ENCODE data around the gene SOCS3.

Gene SOCS3

GRCh38 chr17:78366109-78366848, 6.4 kb upstream of the SOCS3 start:
- peak; percentile 70 for DNase-seq

GRCh38 chr17:78365561-78366108, 5.8 kb upstream of the SOCS3 start:
- no peak for DNase-seq

GRCh38 chr17:78364436-78365281, 4.8 kb upstream of the SOCS3 start:
- no peak for DNase-seq

GRCh38 chr17:78362671-78363070, 2.8 kb upstream of the SOCS3 start:
- DNase-seq = no peak

GRCh38 chr17:78362232-78362631, 2.4 kb upstream of the SOCS3 start:
- DNase-seq = no peak

DNA sequence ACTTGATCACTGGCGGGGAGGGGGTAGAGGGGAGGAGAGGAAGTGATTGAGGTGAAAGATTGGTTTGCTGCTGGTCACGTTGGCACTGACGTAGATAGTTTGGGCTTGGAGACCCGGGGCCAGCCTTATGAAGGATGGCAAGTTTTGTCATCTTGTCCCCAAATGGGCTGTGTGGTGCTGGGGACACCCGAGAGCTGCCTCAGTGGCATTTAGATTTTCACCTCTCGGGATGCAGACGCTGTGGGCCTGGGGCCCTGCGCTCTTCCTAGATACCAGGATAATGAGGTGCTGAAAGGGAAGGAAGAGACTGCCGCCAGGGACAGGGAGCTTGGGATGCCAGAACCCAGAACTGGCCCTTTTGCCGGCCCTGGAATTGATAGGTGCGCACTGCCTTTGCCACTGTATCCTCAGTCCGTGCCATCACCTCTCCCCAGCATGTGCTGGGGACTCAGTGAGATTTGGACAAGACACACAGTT, 1.4 kb upstream of the SOCS3 start:
- peak; percentile 48 for DNase-seq

DNA sequence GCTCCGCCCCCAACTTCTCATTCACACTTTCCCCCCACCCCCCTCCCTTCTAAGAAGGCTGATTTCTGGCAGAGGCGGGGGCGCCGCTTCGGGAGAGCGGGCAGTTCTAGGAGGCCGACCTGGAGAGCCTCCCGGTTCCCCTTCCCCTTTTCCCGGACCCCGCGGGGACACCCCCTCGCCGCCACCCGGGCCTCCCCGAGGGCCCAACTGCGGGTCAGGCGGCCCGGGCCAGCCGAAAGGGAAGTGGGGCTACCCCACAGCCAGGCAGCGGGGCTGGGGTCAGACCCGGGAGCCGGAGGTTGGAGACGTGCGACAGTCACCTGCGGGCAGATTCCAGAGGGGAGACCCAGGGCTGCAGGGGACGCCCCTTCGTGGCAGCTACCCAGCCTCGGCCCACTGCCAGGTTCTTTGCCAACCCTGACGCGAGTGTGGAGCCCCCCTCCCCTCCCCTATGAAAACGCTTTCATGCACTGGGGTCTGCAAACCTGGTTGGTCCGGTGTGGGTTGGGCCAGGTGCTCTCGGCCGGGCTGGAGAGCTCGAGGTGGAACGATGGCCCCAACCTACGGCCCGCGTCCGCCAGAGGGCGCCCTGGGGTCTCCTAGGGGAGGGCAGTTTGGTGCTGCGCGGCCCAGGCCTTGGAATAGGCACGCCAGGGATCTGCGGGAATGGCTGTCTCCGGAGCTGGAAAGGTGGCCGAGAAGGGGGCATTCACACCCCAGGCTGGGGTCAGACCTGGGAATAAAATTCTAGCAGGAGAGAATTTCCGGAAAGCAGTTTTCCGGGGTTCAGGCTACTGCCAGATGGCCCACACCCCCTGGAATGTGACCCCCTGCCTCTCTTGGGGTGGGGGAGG, 721 bp upstream of the SOCS3 start:
- peak; percentile 97 for DNase-seq

DNA sequence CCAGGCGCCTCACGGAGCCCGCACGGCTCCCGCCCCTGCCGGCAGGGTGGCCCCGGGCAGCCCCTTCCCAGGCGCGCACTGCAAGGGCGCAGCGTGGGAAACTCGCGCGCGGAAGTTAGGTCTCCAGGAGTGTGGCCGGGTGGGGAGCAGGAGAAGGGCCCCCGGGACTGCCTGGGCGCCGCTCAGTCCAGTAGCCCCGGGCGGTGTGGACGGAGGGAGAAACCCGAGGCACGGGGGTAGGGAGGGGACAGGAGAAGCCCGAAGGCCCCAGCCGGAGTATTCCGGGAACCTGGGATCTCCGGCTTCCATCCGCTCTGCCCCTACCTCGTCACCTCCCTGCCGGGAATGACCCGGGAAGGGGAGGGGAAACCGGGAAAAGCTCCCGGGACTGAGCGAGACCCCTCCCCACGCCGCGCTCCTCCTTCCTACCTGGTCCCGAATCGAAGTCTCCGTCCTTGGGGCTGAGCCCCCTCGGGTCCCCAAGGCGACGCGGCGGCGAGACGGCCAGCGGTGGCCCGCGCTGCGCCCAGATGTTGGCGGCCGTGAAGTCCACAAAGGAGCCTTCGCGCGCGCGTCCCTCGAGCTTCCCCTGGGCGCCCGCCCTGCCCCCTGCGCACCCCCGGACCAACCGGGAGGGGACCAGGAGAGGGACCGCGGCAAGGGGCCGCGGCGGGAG, 418 bp downstream of the SOCS3 start:
- DNase-seq = peak; percentile 78

GRCh38 chr17:78358538-78359320, 1.1 kb downstream of the SOCS3 start:
- DNase-seq = peak; percentile 62

- no peak for DNase-seq
Measured at GRCh38 chr17:78357672-78358537, 2.0 kb downstream of the SOCS3 start.

DNA sequence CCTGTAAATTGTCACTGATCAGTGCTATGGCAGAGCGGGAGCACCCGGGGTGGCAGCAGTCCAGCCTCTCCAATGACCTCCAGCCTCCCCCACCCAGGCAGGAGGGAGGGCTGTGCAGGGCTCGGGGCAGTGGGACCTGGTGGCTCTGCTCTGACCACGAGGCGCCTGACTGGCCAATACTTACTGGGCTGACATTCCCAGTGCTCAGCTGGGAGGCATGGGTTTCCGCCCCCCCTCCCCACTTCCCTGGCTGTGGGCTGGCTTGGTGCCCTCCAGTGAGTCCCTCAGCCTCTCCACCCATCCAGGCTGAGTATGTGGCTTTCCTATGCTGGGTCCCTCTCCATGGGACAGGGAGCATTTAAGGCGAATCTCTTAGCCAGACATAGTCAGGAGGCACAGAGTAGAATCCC, 2.7 kb downstream of the SOCS3 start:
- no peak for DNase-seq

- DNase-seq = peak; percentile 38
Measured at GRCh38 chr17:78356101-78356713, 3.7 kb downstream of the SOCS3 start.

DNA sequence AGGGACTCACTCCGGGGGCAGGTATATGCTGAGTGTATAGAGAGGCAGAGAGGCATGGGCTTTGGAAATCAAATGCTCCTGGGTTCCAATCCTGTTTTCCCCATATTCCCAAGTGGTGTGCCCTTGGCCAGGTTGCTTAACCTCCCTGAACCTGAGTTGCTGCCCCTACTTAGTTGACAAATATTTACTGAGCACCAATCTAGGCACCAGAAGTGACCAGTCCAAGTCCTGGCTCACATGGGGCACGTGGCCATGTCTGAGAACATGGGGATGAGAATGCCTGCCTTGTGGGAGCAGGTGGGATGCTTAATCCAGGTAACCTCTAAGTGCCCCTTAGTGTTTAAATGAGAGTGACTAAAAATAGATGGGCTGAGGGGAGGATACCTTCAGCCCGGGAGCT, 4.2 kb downstream of the SOCS3 start:
- no peak for DNase-seq

DNA sequence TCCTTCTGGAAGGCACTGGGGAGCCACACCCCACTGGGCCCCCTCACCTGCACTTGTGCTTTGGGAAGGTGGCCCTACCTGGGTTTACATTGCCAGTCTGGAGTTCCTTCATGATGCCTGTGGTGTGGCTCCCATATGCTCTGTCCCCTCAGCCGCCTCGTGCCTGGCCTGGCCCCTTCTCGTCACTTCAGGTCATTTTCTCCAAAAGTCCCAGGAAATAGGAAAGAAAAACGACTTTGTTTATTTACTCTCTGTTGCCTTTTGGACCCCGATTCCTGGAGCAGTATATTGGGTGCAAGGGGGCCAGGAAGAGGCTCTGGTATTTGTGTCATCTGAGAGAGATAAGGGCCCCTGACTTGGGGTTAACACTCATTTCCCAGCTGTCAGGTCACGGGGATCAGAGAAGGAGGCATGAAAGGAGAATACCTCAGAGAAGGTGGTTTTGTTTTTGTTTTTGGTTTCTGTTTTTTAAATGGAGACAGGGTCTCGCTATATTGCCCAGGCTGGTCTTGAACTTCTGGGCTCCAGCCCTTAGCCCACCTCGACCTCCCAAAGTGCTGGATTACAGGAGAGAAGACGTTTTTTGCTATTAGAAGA, 4.7 kb downstream of the SOCS3 start:
- DNase-seq = no peak

DNA sequence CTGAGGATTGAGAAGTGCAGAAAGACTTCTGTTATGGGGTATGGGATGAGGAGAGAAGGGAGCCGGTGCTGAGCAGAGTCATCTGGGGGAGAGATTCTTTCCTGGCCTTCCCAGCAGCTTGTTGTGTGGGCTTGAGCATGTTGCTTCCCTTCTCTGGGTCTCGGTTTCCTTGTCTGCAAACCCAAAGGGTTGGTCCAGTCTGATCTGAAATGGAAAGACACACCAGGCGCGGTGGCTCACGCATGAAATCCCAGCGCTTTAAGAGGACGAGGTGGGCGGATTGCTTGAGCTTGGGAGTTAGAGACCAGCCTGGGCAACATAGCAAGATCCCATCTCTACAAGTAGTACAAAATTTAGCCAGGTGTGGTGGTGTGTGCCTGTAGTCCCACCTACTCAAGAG, 6.0 kb downstream of the SOCS3 start:
- DNase-seq = no peak

- DNase-seq = peak; percentile 47
Measured at GRCh38 chr17:78351449-78352006, 8.3 kb downstream of the SOCS3 start.

DNA sequence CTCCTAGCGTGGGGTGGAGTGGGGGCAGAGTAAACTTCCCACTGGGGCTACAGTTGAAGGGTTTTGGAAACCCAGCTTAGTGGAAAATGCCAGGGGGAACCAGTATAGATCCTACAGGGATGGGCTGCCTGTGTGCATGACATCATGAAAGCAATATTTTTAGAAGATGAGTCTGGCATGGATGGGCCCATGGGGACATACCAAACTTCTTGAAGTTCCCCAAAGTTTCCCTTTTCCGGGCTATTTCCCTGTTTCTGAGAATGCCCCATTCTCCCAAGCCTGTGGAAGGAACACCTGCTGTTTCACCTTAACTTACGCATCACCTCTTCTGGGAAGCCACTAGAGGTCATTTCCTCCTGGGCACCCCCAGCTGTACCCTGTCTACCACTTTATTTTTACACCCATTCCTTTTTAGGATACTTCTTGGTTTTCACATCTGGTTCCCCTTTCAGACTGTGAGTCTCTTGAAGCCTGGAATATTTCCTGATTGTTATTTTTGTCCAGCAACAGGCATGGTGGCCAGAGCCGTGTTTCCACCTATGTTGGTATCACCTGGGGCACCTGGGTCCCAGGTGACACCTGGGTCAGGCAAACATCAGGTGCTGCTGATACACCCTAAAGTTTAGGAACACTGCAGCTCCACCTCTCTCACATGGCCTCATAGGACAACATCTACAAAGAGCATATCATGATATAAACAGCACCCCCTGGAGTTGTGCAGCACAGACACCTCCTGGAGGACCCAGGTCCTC, 9.8 kb downstream of the SOCS3 start:
- DNase-seq = peak; percentile 37

GRCh38 chr17:78348055-78348770, 11.7 kb downstream of the SOCS3 start:
- no peak for DNase-seq

Data from DMS53 (cell line).